SKM-1 treated with dmso at 0.1 percent for 144 hours (cell line): ENCODE measurements around the gene AK5.

Source experiments
- DNase-seq: peaks from one replicate; lab custom pipeline; 2025; ENCODE audit not compliant: unreplicated experiment; lab: John Stamatoyannopoulos, UW

AK5 gene

DNA sequence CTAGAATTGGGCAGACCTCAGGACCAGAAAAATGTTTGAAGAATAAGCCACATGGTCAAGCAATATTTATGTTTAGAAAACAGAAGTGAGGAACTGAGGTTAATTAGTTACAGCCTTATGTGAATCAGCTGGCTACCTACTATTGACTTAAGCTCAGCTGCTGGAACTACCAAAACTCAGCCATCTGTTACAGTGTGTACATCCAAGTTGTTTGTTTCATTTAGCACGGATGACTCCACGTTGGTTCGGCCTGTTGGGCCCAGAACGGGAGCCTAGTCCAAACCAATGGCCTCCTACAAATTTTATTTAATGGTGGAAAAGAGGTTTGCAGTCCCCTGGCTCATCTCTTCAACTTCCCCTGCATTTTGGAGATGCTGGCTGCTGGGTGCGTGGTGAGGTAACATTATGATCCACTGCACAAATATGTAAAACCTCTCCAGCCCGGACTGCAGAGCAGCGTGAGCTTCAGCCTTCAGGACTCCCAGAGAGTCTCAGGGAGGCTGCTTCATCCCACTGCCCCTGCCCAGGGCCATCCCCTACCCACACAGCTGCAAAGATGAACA lies 257.2 kb downstream of the AK5 start:
- no peak for DNase-seq

DNA sequence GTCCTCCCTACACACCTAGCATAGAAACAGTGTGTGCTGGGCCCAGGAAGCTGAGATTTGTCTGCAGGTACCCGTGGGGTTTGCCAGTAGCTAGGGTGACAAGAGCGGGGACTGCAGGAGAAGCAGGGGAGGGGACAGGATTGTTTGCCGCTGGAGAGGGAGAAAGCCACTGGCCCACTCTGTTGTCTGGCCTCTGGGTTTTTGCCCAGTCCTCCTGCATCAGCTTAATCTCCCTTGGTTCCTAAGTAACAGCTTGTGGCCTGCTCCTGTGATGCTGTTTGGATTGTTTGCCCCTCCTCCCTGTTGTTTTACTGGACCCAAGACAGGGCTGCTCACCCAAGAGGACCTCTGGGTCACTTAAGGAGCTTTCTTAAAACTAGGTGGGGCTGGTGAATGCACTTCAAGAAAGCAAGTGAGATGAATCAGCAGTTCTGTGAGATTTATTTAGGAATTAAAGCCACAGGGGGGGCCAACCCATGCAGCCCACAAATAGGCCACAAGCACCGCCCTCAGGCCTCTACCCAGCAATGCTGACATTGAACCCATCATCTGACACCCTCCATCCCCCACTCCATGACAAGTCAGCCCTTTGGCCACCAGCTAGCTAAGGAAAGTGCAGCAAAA lies 257.8 kb downstream of the AK5 start:
- DNase-seq = no peak

DNA sequence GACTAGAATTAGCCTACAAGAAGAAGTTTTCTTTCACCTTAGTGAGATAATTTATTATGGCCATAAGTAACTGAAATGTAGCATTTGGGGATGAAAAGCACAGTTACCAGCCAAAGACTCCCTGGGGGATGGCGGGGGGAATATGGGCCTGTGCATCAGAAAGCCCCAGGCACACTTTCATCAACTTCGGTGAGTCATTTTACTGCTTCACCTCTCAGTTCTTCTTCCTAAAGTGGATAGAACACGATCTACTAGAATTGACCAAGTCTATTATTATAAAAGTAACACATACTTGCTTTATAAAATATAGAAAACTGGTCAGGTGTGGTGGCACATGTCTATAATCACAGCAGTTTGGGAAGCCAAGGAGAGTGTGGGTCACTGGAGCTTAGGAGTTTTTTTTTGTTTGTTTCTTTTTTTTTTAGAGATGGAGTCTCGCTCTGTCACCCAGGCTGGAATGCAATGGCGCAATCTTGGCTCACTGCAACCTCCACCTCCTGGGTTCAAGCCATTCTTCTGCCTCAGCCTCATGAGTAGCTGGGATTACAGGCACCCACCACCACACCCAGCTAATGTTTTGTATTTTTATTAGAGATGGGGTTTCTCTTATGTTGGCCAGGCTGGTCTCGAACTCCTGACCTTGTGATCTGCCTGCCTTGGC lies 258.8 kb downstream of the AK5 start:
- DNase-seq = no peak

DNA sequence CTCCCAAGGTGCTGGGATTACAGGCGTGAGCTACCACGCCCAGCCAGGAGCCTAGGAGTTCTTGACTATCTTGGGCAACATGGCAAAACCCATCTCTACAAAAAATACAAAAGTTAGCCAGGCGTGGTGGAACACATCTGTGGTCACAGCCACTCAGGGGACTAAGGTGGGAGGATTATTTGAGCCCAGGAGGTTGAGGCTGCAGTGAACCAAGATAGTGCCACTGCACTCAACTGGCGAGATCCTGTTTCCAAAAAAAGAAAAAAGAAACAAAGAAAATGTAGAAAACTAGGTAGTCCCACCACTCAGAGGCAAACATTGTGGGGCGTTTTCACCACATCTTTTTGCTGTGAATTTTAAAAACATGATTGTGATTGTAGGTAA lies 259.3 kb downstream of the AK5 start:
- DNase-seq = no peak

DNA sequence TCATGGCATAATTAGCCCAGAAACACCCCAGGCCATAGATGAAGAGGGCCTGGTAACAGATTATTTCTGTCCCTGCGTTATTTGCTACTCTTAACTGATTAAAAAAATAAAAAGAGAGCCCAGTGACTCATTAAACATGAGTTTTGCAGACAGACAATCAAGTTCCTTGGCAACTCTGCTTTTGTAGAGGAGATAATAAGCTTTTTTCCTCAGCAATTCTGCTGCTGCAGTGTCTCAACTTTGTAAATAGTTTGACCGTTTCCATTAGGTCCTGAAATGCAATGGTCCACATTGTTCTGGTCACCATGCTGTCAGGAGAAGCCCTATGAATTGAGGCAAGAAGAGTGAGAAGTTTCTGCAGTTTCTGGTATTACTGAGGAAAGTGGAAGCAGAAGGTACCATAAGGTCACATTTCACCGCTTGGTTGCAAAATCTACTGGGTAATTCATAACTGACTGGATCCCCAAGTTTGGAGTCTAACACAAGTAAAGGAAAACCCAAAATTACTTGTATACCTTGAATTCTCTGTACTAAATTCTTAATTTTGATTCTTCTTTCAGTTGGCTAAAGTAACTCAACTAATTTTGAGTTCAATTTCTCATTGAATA lies 261.1 kb downstream of the AK5 start:
- peak; percentile 67 for DNase-seq

DNA sequence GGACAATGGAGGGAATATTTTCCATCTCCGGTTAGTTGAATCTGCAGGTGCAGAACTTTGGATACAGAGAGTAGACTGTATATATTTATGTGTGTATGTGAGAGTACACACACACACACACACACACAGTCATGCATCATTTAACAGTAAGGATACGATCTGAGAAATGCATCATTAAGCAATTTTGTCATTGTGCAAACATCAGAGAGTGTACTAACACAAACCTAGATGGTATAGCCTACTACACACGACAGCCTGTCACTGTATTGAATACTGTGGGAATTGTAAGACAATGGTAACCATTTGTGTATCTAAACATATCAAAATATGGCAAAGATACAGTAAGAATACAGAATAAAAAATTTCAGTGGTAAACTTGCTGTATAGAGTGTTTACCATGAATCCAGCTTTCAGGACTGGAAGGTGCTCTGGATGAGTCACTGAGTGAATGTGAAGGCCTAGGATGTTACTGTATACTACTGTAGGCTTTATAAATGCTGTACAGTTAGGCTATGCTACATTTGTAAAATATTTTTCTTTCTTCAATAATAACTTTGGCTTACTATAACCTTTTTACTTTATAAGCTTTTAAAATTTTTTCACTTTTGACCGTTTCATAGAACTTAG lies 262.1 kb downstream of the AK5 start:
- no peak for DNase-seq

DNA sequence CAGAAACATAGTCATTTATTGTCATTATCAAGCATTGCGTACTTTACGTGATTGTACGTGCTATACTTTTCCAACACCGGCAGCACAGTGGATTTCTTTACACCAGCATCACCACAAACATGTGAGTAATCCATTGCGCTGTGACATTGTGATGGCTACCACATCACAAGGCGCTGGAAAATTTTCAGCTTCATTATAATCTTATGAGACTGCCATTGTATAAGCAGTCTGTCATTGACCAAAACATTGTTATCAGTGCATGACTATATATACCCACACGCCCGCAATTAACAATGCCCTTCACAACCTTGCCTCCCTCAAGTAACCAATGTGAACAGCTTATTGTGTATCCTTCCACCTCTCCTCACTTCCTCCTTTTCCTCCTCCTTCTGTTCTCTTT lies 263.0 kb downstream of the AK5 start:
- no peak for DNase-seq

DNA sequence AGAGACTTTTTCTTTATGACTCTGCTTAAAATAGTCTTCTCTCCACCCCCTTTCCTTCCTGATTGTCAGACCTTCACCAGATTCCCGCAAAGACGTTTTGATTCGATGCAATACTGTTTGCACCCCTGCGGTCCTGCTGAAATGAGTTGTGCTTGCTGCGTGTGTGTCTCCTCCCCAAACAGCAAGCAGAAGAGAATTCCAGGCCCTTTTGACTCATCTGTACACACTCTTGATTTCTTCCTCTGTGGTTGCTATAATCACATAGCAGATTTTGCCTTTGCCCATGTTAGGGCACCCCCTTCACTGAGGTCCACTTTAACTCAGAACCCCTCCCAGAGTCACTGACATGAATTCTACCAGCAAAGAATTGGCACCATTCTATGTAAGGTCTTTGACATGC lies 264.2 kb downstream of the AK5 start:
- no peak for DNase-seq

DNA sequence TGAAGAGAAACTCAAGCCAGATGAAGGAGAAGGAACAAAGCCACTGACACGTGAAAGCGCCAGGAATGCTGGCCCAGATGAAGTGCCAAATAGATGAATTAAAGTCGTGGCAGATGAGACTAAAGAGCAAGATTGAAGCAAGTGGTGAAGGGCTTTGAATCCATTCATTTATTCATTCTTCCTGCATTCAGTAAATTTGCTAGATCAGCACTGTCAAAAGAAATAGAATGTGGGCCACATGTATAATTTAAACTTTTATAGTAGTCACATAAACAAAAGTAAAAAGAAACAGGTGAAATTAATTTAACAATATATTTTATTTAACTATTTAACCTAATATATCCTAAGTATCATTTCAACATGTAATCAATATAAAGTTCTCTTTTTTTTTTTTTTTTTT lies 265.1 kb downstream of the AK5 start:
- no peak for DNase-seq

DNA sequence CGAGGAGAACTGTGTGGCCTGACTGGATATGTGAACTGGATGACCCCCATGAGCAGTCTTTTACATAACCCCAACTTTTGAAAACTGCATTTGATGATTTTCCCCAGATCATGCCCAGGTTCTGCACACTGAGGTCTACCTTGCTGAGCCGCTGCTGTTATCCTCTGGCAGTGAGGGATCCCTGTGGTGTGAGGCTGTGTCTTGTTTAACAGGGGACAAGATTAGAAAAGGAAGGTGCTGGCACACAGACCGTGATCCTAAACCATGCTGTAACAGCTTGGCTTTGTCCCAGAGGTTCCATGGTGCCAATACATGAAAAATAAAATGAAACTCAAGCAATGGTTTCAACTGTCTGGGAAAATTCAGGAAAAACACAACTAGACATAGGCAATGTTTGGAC lies 266.5 kb downstream of the AK5 start:
- no peak for DNase-seq

DNA sequence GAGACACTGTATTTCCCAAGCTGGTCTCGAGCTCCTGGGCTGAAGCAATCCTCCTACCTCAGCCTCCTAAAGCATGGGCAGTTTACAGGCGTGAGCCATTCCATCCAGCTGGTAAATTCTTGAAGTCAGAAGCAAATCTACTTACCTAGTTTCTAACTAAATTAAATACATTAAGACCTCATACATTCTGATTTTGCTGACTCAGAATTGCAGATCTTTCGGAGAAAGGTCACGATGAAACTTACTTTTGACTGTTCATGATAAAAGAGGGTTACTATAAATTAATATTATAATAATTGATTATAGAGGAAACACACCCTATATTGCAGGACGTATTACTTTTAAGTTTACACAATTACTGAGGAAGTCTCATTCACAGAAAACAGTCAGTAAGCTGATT lies 268.3 kb downstream of the AK5 start:
- DNase-seq = no peak

DNA sequence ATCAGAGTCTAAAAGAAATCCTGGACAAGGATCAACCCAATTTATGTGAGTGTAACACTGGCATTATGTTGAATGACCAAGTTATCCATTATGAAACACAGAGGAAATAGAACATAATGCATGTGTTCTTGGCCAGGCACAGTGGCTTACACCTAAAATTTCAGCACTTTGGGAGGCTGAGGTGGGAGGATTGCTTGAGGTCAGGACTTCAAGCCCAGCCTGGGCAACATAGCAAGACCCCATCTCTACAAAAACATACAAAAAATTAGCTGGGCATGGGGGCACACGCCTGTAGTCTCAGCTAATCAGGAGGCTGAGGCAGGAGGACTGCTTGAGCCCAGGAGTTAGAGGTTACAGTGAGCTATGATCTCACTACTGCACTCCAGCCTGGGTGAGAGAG lies 270.8 kb downstream of the AK5 start:
- no peak for DNase-seq

DNA sequence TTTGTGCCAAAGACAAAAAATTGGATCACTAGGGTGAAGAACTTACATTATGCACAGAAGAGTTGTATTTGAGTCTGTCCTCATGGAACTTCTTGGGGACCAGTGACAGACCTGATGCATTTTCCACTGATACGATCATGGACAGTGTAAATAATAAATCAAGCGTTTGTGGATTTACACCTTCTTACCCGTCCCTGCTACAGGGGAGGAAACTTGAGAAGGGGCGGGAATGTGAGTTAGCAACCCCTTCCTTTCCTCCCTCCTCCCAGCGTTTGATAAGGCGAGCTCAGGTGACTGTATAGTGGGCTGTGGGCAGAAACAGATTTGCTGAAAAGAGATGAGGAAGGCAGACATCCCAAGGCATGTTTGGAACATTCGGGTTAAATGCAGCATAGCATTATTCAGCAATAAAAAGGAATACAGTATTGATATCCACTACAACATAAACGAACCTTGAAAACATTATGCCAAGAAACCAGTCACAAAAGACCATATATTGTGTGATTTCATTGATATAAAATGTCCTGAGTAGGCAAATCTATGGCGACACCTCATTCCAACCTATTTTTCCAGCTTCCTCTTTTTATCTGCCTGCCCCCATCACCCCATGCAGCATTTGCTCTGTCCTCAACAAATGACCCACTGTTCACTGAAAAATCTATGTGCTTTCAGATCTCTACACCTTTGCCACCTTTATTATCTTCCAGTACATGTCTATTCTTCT lies 271.9 kb downstream of the AK5 start:
- DNase-seq = no peak

DNA sequence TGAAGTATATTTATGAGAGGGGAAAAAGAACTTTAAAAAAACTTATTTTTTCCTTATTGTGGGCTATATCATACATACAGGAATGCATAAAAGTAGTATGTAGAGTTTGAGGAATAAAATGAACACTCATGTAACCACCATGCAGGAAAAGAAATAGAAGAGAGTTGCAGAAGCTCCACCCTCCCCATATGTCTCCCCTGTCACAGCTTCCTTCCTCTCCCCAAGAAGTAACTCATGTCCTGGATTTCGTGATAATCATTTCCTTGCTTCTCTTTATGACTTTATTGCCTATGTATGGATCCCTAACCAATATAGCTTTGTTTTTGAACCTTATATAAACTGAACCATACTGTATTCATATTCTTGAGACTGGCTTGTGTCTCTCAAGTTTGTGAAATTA lies 274.2 kb downstream of the AK5 start:
- no peak for DNase-seq

DNA sequence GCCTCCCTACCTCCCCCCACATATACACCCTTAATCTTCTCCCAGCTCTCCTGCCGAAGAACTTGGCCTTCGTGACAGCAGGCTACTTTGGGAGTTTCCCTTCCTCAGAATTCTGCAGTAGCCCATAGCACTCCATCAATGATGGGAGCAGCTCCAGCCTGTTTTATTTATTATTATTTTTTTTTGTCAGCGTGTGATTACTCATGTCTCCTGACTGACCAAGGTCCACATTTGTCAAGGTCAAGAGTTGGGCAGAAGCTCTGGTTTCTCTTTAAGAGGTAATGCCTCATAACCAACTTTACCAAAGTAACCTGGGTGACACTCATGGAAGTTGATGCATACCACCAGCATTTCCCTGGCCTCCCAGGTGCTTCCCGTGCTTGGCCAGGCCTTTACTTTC lies 275.2 kb downstream of the AK5 start:
- no peak for DNase-seq

DNA sequence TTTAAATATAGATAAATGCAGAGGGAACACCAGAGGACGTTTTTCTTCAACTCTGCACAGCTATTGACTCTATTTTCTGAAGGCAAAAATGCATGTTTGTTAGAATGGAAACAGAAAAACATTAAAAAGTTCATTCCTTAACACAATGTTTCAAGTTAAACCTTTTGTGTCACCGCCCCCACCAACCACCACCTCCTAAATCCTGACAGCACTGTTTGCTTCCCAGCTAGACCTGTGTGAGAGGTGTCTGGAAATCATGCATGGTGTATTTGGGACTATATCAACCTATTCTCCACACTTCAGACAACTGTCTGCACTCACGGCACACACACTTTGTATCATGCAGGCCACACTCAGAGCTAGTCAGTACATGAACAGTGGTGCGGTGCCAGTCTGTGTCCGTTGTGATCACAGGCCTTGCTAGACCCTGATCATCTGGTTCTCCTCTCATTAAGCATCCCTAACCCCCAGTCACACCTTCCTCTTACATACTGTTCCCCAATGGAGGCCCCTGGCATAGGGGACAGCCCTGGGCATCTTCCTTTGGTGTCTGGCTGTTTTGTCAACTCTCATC lies 276.9 kb downstream of the AK5 start:
- DNase-seq = no peak

DNA sequence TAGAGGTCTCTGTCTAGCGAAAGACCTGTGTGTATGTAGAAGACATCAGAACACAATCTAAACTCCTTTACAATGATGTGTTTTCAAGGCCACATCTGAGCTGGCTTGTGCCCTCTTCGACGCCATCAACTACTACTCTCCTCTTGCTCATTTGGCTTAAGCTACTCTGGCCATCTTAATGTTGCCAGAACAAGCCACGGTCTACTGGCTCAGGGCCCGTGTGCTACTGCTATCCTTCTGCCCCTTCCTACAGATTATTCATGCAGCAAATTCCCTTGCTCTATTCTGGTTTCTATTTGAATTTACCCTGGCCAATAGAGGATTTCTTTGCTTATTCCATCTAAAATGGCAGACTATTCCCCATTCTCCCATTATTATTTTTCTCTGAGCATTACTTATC lies 278.9 kb downstream of the AK5 start:
- DNase-seq = no peak

DNA sequence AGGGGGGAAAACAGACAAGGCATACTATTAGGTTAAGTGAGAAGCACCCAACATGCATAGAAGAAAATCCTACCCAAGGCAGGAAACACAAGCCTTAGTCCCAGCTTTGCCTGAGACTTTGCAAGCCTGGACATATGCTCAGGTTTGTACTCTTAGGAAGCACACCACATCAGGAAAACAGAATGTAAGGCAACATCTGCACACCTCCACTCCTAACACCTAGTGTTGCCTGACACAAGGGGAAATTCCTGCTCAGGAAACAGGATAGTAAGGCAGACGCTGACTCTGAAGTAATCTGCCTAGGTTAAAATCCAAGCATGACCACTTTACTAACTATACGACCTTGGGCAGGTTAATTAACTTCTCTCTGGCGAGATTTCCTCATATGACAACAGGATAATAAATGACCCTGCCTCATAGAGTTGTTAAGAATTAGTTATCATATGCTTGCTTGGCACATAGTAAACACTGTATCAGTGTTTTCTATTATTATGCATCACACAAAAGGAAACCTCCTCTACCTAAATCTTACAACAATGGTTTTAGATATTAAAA lies 280.9 kb downstream of the AK5 start:
- DNase-seq = no peak

DNA sequence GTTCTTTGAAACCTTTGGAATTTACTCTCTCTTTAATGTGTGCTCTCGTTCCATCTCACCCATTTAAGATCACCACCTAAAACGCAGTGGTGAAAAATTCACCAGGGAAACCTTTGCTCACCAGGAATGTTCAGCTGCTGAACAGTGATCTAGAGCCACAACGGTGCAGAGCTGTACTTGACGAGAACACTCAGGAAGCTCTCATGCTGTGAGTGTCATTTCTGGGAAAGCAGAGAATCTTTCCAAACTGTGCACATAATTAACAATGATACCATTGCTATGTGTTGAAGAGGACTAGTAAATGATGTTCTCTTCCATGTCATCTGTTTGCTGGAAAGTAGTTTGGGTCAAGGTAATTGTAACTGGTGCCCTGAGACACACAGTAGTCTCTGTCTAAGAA lies 283.5 kb downstream of the AK5 start:
- DNase-seq = no peak

DNA sequence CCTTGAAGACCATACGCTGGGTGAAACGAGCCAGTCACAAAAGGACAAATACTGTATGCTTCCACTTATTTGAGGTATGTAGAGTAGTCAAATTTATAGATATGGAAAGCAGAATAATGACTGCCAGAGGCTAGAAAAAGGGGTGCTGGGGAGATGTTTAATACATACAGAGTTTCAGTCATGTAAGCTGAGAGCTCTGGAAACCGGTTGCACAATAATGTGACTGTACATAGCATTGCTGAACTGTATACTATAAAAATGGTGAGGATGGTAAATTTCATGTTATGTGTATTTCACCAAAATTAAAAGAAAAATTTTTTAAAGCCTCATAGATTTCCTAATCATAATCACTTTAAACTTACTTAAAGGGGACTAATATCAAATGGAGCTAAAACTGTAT lies 289.8 kb downstream of the AK5 start:
- no peak for DNase-seq

DNA sequence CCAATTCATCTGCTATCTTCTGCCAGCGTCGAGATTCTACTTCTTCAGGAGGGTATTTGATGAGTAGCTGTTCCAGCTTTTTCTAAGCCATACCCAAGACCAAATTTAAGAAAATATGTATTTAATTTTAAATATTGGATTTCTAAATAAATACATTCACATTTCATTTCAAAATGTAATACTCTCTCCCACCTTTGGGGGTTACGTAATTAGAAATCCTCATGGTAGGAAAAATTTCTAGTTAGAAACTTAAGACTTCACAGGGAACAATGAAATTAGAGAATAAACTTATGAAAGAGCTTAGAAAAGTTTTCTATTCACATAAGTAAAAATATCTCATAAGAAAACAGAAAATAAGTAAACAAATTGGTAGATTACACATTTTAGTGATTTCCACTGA lies 297.7 kb downstream of the AK5 start:
- no peak for DNase-seq
